Head of caudate nucleus (tissue), 42 donors: Measurements from ENCODE around the gene OR2L13.
A peak's percentile ranks its signal among the peaks of the same experiment; 100 is the strongest.
"Not testable (repeated sequence)": the region's sequence is repeated elsewhere in the genome, so short reads cannot be mapped to it uniquely, and the experiment has no call there.

ENCODE experiments used
- DNase-seq, 42 donors: peaks; one replicate each; pipeline versions ENCODE4 v3.0.0 to v3.0.0-alpha.2; 2020 to 2021; ENCODE audit warnings: mixed read lengths in 7 of 42
- intact Hi-C: fragments of 100-400 bp; cut with DNase I; formaldehyde crosslinking; loops from one replicate; pipeline ENCODE4 v1.15.0; 2022

OR2L13 gene

DNA sequence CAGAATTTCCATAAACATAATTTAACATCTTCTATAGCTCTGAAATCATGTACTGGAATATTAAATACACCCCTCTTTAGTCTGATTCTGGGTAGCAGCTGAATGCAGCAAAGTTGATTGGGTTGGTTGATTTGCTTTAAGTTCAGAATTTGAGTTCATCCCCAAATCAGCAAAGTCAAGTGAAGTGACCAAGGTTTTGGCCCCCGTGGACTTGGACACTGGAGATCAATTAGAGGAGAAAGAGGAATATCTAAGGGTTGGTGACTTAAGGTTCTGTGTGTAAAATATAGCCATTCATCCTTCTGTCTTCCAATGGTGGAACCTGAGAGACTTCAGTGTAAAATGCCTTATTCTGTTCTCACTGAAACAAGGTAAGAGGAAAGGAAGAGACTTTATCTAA is at the start of gene OR2L13:
Gene OR2L13 (plus strand): TSS at position 301 of the 400 bp plus-strand sequence. CDS start 4,192 bp downstream, outside the sequence.
- intact Hi-C loops: no loop called here
- DNase-seq: no peak

DNA sequence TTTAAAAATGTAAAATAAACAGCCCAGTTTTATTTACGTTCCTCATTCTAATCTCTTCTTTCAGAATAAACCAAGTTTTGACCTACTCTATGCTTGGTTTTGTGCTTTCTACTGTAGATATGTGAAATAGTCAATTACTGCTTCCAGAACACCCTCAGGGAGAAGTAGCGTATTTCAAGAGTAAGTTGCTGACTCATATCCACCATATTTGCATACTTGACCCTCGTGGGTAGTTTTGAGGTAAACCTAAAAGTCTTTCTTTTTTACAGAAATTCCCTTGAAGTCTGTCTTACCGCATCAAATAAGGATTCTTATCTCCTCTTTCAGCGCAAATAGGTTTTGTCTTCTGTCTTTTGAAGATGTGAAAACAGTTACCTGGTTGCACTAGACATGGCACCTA is 49.8 kb upstream of the OR2L13 start:
- intact Hi-C loops: no loop called here
- DNase-seq: no peak

- intact Hi-C loops: no loop called here
- no peak for DNase-seq
Measured at GRCh38 chr1:248046536-248046935, 48.4 kb upstream of the OR2L13 start, which contains the start of gene OR2L3. TSS of gene OR2L3 (plus strand) at chr1:248046836. CDS start at chr1:248060682, 13,846 bp downstream.

- intact Hi-C loops: no loop called here
- no peak for DNase-seq
Measured at GRCh38 chr1:248047008-248047407, 48.0 kb upstream of the OR2L13 start.

DNA sequence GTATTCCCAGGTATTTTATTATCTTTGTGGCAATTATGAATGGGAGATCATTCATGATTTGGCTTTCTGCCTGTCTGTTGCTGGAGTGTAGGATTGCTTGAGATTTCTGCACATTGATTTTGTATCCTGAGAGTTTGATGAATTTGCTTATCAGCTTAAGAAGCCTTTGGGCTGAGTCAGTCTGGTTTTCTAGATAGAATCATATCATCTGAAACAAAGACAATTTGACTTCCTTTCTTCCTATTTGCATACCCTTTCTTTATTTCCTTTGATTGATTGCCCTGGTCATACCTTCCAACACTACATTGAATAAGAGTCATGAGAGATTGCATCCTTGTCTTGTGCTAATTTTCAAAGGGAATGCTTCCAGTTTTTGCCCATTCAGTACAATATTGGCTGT is 40.3 kb upstream of the OR2L13 start:
- DNase-seq: no peak
- intact Hi-C loops: no loop called here

DNA sequence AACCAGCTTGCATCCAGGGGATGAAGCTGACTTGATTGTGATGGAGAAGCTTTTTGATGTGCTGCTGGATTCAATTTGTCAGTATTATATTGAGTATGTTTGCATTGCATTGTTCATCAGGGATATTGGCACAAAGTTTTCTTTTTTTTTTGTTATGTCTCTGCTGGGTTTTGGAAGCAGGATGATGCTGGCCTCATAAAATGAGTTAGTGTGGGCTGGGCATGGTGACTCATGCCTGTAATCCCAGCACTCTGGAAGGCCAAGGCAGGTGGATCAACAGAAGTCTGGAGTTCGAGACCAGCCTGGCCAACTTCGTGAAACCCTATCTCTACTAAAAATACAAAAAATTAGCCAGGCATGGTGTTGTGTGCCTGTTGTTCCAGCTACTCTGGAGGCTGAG is 39.7 kb upstream of the OR2L13 start:
- no peak for DNase-seq
- intact Hi-C loops: no loop called here

GRCh38 chr1:248065071-248065470 is 29.9 kb upstream of the OR2L13 start:
- no peak for DNase-seq
- intact Hi-C loops: no loop called here

- intact Hi-C loops: no loop called here
- DNase-seq: no peak
Measured at GRCh38 chr1:248065604-248066003, 29.4 kb upstream of the OR2L13 start.

GRCh38 chr1:248083864-248084263 is 11.1 kb upstream of the OR2L13 start:
- intact Hi-C loops, DNase-seq: not testable (repeated sequence)

DNA sequence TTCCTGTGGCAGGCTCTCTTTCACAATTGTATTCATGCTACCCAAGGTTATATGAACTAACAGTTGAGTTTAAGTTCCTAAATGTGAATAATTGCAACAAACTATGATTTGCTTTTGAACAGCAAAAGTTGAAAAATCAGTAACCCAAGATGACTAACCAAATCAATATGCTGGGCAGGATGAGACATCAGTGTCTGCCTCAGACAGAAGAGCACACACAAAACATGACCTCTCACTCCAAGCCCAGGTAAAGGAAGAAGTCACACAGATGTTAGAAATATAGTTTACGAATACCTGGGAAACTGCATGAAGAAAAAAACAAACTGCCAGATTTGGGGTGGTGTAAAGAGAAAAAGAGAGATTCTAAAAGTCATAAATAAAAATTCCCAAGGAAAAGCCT is 3.5 kb downstream of the OR2L13 start:
- DNase-seq: no peak
- intact Hi-C loops: no loop called here

DNA sequence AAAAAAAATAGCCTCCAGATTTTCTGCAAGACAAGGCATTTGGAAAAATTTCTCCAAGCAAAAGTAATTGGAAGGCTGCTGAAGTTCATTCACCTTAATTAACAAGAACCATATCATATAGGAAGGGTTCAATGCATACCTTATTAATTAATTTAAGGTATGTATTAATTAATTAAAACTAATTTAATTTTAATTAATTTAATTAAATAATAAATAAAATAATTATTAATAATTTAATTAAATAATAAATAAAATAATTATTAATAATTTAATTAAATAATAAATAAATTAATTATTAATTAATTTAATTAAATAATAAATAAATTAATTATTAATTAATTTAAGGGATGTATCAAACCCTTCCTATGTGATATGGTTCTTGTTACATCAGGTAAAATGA is 7.9 kb downstream of the OR2L13 start:
- no peak for DNase-seq
- intact Hi-C loops: no loop called here

GRCh38 chr1:248111157-248111556 is 16.2 kb downstream of the OR2L13 start:
- intact Hi-C loops: no loop called here
- no peak for DNase-seq

DNA sequence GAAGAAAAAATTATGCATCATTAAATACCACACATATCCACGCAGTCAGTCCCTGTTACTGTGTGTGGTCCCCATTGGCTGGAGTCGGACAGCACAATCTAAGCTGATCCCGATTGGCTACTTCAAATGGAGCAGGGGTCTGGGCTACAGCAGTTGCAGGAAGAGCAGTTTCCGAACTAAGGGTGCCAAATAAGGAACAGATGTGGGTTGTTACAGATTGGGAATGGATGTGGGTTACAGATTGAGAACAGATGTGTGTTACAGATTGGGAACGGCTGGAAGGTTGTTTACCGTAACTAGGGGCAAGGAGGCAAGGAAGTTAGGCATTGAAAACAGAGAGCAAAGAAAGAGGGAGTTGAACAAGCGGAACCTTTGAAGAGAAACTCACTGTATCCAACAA is 19.9 kb downstream of the OR2L13 start:
- DNase-seq: no peak
- intact Hi-C loops: no loop called here

DNA sequence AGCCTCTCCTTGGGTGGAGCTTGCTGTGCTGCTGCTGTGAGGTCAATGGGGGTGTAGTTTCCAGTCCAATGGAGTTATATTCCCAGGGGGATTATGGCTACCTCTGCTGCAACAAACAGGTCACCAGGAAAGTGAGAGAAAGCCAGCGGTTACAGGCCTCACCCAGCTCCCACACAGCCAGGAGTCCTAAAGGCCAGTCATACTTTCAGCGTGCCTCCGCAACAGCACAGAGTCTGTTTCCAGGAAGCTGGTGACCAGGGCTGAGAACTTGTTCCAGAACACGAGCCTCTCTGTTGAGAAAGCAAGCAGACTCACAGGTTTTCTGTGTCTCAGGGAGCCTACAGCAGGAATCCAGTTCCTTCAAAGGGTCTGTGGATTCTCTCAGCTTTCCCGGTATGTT is 32.7 kb downstream of the OR2L13 start:
- intact Hi-C loops: no loop called here
- DNase-seq: no peak

GRCh38 chr1:248136811-248137210 is 41.8 kb downstream of the OR2L13 start:
- intact Hi-C loops: no loop called here
- peak in 1 of 42 donors; percentile 37 for DNase-seq

DNA sequence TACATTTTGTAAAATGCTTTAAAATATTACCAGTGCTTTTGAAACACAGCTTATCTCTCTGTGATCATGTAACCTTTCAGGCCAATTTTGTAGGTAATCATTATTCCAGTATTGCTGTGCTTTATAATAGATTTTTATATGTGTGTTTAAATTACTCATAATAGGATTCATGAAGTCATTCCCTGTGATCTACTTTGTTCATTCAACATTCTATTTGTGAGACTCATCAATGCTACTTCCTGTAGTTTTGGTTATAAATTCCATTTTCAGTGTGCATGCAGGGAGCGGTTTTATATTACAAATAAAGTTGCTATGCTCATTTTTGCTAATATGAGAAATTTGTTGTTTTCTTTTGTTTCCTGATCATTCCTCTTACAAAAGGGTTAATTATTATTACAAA is 45.9 kb downstream of the OR2L13 start:
- intact Hi-C loops: no loop called here

DNA sequence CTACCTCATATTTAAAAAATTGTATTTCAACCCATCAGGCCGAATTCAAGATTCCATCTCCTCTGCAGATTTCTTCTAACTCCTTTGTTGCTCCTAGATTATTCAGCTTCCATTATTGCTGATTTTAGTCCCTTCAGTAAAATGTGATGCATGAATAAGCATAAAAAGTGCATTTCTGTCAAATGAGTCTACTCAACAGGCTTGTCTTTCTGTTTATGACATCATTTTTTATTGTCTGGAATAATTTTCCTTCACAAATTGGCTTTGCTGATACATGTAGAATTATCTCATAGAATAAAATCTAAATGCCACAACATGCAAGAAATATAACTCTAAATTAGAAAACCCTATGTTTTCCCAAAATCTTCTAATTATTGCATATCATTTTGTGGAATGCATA is 48.3 kb downstream of the OR2L13 start:
- no peak for DNase-seq
- intact Hi-C loops: no loop called here

More for the DNA sequence above, 45.9 kb downstream of the OR2L13 start:
- DNase-seq: no peak

GRCh38 chr1:248144513-248145198 is 49.7 kb downstream of the OR2L13 start, which contains the start of gene OR2M5:
TSS of gene OR2M5 (plus strand) at chr1:248145148. CDS start at chr1:248145148, 0 bp downstream.
- intact Hi-C loops: no loop called here
- DNase-seq: no peak
